GM10266 (cell line): ENCODE results near the gene ZC3H7B.
A peak's percentile ranks its signal among the peaks of the same experiment; 100 is the strongest.

ENCODE experiments used
- DNase-seq: peaks from one replicate; pipeline ENCODE4 v3.0.0; 2012; ENCODE audit errors: extremely low spot score
- TF ChIP-seq, protein P1 (sequence below): IDR thresholded peaks from 2 replicates; pipeline ENCODE4 v1.5.1; 2012; ENCODE audit warnings: mild to moderate bottlenecking, low read depth; ENCODE audit not compliant: control insufficient read depth, insufficient read depth; ENCODE audit errors: missing control alignments

The ZC3H7B gene

DNA sequence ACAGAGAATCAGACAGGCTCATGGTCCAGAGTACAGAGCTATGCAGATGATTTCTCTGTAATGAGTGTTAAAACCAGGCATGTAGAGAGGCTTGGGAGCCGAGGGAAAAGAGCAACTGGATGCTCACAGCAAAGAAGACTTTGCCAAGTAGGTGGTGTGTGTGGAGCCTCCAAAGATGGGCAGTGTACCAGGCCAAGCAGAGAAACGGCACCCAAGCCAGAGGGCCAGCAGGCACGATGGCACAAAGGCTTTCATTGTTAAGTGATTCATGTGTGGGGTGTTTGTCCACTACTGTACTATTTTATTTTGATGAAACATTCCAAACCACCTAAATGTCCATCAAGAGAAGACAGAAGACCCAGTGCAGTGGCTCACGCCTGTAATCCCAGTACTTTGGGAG lies 26.5 kb upstream of the ZC3H7B start:
- DNase-seq, result no peak
- TF ChIP-seq, protein P1, sequence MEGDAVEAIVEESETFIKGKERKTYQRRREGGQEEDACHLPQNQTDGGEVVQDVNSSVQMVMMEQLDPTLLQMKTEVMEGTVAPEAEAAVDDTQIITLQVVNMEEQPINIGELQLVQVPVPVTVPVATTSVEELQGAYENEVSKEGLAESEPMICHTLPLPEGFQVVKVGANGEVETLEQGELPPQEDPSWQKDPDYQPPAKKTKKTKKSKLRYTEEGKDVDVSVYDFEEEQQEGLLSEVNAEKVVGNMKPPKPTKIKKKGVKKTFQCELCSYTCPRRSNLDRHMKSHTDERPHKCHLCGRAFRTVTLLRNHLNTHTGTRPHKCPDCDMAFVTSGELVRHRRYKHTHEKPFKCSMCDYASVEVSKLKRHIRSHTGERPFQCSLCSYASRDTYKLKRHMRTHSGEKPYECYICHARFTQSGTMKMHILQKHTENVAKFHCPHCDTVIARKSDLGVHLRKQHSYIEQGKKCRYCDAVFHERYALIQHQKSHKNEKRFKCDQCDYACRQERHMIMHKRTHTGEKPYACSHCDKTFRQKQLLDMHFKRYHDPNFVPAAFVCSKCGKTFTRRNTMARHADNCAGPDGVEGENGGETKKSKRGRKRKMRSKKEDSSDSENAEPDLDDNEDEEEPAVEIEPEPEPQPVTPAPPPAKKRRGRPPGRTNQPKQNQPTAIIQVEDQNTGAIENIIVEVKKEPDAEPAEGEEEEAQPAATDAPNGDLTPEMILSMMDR, result no peak

DNA sequence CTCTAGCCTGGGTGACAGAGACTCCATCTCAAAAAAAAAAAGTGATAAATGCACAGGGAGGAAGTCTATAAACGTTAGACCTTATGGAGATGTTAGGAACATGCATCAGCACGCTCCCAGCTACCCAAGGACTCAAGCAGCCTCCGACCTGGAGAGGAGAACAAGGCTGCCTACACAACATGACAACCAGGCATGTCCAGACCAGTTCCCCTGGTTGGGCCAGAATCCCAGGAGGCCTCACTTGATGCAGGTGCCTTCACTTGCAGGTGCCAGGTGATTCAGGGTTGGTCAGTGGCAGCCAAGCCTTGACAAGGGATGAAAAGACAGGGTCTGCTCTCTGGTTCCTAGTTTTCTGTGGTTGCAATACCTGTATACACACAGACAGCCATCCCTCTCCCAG lies 21.3 kb upstream of the ZC3H7B start:
- TF ChIP-seq, protein P1, result no peak
- DNase-seq, result no peak

DNA sequence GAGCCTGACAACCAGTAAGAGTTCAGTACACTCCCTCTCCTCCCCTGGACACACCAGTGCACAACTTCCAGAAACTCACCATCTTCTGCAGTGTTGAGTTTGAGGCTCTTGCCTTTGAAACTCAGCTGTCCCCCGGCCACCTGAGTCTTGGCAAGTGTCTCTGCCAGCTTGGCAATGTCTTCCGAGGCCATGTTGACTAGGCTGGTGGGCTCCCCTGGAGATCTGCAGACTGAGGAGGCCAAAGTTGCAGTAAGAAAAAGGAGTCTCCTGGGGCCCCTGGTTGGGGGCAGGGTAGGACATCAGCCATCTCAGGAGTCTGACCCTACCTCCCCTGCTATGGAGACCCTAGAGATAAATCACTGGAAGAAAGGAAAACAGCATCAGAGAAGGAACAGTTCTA lies 20.5 kb upstream of the ZC3H7B start:
- TF ChIP-seq, protein P1, result no peak
- no peak for DNase-seq

DNA sequence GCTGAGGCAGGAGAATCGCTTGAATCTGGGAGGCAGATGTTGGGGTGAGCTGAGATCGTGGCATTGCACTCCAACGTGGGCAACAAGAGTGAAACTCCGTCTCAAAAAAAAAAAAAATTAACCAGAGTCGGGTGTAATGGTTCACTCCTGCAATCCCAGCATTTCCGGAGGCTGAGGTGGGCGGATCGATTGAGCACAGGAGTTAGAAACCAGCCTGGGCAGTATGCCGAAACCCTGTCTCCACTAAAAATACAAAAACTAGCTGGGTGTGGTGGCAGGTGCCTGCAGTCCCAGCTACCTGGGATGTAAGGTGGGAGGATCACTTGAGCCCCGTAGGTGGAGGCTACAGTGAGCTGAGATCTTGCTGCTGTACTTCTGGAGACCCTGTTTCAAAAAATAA lies 16.9 kb upstream of the ZC3H7B start:
- no peak for DNase-seq
- TF ChIP-seq, protein P1, result no peak

DNA sequence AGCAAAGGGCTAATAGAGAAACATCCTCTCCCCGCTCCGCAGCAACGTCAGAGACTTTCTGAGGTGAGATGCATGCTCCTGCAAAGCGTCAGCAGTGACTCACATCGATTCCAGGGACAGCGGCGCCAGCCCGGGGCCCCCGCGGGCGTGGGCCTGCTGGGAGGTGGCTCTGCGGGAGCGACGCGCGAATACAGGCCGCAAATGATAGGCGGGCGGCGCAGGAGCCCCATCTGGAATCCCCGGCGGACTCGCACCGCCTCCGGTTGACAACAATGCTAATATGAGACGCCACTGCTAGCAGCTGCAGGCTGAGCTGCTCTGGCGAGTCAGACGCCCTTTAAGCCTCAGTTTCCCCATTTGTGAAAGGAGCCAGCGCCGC lies 15.9 kb upstream of the ZC3H7B start:
- DNase-seq, result peak; percentile 77
- TF ChIP-seq, protein P1, result no peak

DNA sequence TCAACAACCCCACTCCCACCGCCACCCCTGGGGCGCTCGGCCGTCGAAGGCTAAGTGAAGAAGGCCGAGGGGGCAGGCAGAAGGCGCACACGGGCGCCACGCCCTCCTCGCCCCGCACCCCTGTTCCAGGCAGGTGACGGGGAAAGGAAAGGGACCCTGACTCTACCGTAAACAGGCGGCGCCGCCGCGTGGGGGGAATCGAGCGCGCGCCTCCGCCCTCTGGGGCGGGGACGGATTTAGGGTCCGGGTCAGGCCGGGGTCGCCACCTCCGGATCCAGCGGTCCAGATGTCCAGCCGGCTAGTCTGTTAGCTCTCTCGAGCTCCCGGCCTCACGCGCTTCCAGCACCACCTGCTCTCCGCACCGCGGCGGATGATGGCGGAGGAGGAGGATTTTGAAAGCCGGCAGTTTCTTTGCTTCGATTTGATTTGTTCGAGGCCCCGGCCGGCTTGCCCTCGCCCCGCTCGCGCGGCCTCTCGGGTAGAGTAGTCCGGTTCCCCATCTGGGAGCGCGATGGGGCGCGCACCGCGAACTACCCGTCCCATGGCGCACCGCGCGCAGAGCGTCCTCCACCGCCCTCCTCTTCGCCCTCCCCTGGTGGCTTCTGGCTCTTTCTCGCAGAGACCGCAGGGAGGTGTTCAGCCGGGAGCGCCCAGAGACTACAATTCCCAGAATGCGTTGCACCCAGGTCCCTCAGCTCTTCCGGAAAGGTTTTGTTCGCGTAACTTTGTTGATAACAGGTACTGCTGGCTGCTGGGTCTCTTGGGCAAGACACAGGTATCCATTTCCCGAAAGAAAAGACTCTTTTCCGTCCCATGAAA lies 15.3 kb upstream of the ZC3H7B start, which contains the start of gene RANGAP1:
Gene RANGAP1 (minus strand): TSS at position 368 of the 819 bp plus-strand sequence. CDS start 5,143 bp downstream, outside the sequence.
- TF ChIP-seq, protein P1, result no peak
- DNase-seq, result peak; percentile 97

DNA sequence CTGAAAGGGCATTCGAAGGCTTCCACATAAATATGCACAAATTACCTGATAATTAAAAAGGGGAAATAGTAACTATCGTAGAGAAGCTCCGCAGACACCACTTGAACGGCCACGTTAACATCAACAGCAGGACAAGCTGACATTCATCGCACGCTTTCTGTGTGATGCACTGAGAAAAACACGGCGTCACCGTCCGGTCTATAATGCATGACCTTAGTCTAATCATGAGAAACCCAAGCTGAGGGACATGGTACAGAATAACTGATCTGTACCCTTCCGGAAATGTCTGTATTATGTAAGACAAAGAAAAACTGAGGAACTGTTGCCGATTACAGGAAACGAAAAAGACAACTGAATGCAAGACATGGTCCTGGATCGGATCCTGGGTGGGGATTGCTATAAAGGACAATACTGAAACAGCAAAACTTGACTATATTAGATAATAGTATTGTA lies 14.7 kb upstream of the ZC3H7B start:
- TF ChIP-seq, protein P1, result no peak
- peak; percentile 43 for DNase-seq
